IMR-90 (cell line): ENCODE results near the gene RNF43. TPM values are rescaled to one million over a fixed set of nuclear protein-coding genes. Genes with fewer than 3 reads are reported as not detected.

Source experiments
- ATAC-seq: fragments of 200-7000 bp; cut with Tn5 transposase; 2 replicates; pipeline ENCODE4 v1.9.1; 2020; ENCODE audit warnings: low read depth, mild to moderate bottlenecking, moderate library complexity
- BruUV-seq: library from RNA; stranded (reverse); fragments of 400-500 nt; replicated peaks from 2 replicates; lab custom pipeline; 2021; lab: Mats Ljungman, UMichigan
- CTCF ChIA-PET: fragments of 300-600 bp; formaldehyde crosslinking; extraction: SDS; loops from one replicate; lab custom pipeline; 2021; ENCODE audit warnings: antibody characterized with exemption; lab: Yijun Ruan, JAX
- POLR2A ChIA-PET: fragments of 300-600 bp; sonication (Branson Sonifier 250); formaldehyde crosslinking; loops from one replicate; lab custom pipeline; 2022; ENCODE audit warnings: antibody characterized with exemption; ENCODE audit not compliant: unreplicated experiment; lab: Charles Lee
- DNase-seq: peaks from one replicate; pipeline ENCODE4 v3.0.0; 2013
- H2AFZ ChIP-seq: replicated peaks from 2 replicates; pipeline ENCODE3; 2013; ENCODE audit warnings: low read length, mild to moderate bottlenecking; ENCODE audit not compliant: poor library complexity
- H2AK5ac ChIP-seq: 2 replicates; pipeline ENCODE4 v1.6.1; 2013; ENCODE audit warnings: low read depth, low read length, inconsistent platforms
- H2AK9ac ChIP-seq: replicated peaks from 2 replicates; pipeline ENCODE3; 2013; ENCODE audit warnings: mild to moderate bottlenecking, low read depth, low read length, moderate library complexity; ENCODE audit not compliant: poor library complexity
- H2BK120ac ChIP-seq: 2 replicates; pipeline ENCODE4 v1.6.1; 2013; ENCODE audit warnings: low read depth, low read length, inconsistent platforms
- H2BK15ac ChIP-seq: 3 replicates; pipeline ENCODE4 v1.6.1; 2013; ENCODE audit warnings: low read depth, low read length, inconsistent platforms
- H2BK20ac ChIP-seq: 2 replicates; pipeline ENCODE4 v1.6.1; 2013; ENCODE audit warnings: low read depth, mild to moderate bottlenecking, inconsistent platforms, low read length, moderate library complexity
- H2BK5ac ChIP-seq: 2 replicates; pipeline ENCODE4 v1.6.1; 2013; ENCODE audit warnings: mild to moderate bottlenecking, low read depth, low read length, inconsistent platforms; ENCODE audit not compliant: poor library complexity, severe bottlenecking
- H3K14ac ChIP-seq: replicated peaks from 2 replicates; pipeline ENCODE4 v1.6.1; 2013; ENCODE audit warnings: low read depth, low read length, inconsistent platforms
- H3K18ac ChIP-seq: 2 replicates; pipeline ENCODE4 v1.6.1; 2013; ENCODE audit warnings: low read depth, low read length, control low read depth
- H3K23ac ChIP-seq: 2 replicates; pipeline ENCODE4 v1.6.1; 2013; ENCODE audit warnings: low read depth, low read length, inconsistent platforms
- H3K27ac ChIP-seq: 2 replicates; pipeline ENCODE4 v1.5.1; 2013; ENCODE audit warnings: mild to moderate bottlenecking, control low read depth, low read length; ENCODE audit not compliant: insufficient read depth
- H3K27me3 ChIP-seq: 2 replicates; pipeline ENCODE4 v1.6.1; 2013; ENCODE audit warnings: low read length; ENCODE audit not compliant: control insufficient read depth, insufficient read depth
- H3K36me3 ChIP-seq: 2 replicates; pipeline ENCODE4 v1.6.1; 2013; ENCODE audit warnings: low read length, mixed read lengths; ENCODE audit not compliant: control insufficient read depth, insufficient read depth
- H3K4ac ChIP-seq: 2 replicates; pipeline ENCODE4 v1.6.1; 2013; ENCODE audit warnings: low read depth, low read length, inconsistent platforms
- H3K4me1 ChIP-seq: 2 replicates; pipeline ENCODE4 v1.6.1; 2013; ENCODE audit warnings: low read length, mixed read lengths; ENCODE audit not compliant: control insufficient read depth, insufficient read depth
- H3K4me2 ChIP-seq: 2 replicates; pipeline ENCODE4 v1.6.1; 2013; ENCODE audit warnings: low read depth, mild to moderate bottlenecking, control low read depth, low read length, moderate library complexity
- H3K4me3 ChIP-seq: 2 replicates; pipeline ENCODE4 v1.5.1; 2013; ENCODE audit warnings: low read depth, mild to moderate bottlenecking, control low read depth, low read length, moderate library complexity; ENCODE audit not compliant: insufficient read depth
- H3K56ac ChIP-seq: 2 replicates; pipeline ENCODE4 v1.6.1; 2013; ENCODE audit warnings: low read length, inconsistent platforms; ENCODE audit not compliant: insufficient read depth; ENCODE audit errors: extremely low read depth
- H3K79me1 ChIP-seq, 2 experiments: 2 replicates each; pipeline ENCODE4 v1.6.1; 2013; ENCODE audit warnings: low read length in 2 of 2, inconsistent platforms in 1 of 2, low read depth in 1 of 2
- H3K9ac ChIP-seq: 2 replicates; pipeline ENCODE4 v1.6.1; 2013; ENCODE audit warnings: low read depth, low read length, control low read depth
- H3K9me1 ChIP-seq: 2 replicates; pipeline ENCODE4 v1.6.1; 2013; ENCODE audit warnings: low read length, inconsistent platforms; ENCODE audit not compliant: insufficient read depth
- H3K9me3 ChIP-seq: 2 replicates; pipeline ENCODE4 v1.6.1; 2013; ENCODE audit warnings: low read length; ENCODE audit not compliant: control insufficient read depth, insufficient read depth
- H4K20me1 ChIP-seq: 2 replicates; pipeline ENCODE4 v1.6.1; 2013; ENCODE audit warnings: low read length, inconsistent platforms; ENCODE audit not compliant: insufficient read depth
- H4K5ac ChIP-seq: 2 replicates; pipeline ENCODE4 v1.6.1; 2013; ENCODE audit warnings: mild to moderate bottlenecking, low read depth, low read length, control low read depth
- H4K8ac ChIP-seq, 2 experiments: 2 replicates each; pipeline ENCODE4 v1.6.1; 2013; ENCODE audit warnings: low read depth in 2 of 2, low read length in 2 of 2, control low read depth in 1 of 2, inconsistent platforms in 1 of 2
- H4K91ac ChIP-seq: 2 replicates; pipeline ENCODE4 v1.6.1; 2013; ENCODE audit warnings: low read depth, low read length, inconsistent platforms; ENCODE audit not compliant: insufficient read depth
- CEBPB ChIP-seq: IDR thresholded peaks from 2 replicates; pipeline ENCODE4 v1.6.1; 2012; ENCODE audit warnings: low read depth, low read length, improper control_type of control experiment
- MXI1 ChIP-seq: IDR thresholded peaks from 2 replicates; pipeline ENCODE4 v1.6.1; 2012; ENCODE audit warnings: low read depth, mild to moderate bottlenecking, low read length, moderate library complexity, borderline replicate concordance
- NFE2L2 ChIP-seq: fragments of 150-350 bp; IDR thresholded peaks from 2 replicates; pipeline ENCODE4 v1.6.1; 2016; ENCODE audit warnings: low read depth, mild to moderate bottlenecking, low read length
- RFX5 ChIP-seq: IDR thresholded peaks from 2 replicates; pipeline ENCODE4 v1.8.0; 2012; ENCODE audit warnings: low read depth, mild to moderate bottlenecking, low read length, moderate library complexity
- WGBS, 2 experiments: methylation state at CpG; one replicate each; pipeline versions ENCODE4 v1.1.5 to v1.1.7; 2013; ENCODE audit warnings: missing lambda C conversion rate in 2 of 2; ENCODE audit not compliant: insufficient read length in 1 of 2; ENCODE audit errors: extremely low coverage in 2 of 2; 5-methylcytosine and 5-hydroxymethylcytosine counted together
- dilution Hi-C: fragments of 300-500 bp; cut with HindIII; formaldehyde crosslinking; loops from one replicate; pipeline ENCODE4 v1.14.3; 2018; ENCODE audit warnings: low sequenced_read_pairs; ENCODE audit not compliant: unreplicated experiment
- in situ Hi-C: fragments of 300-500 bp; cut with MboI; formaldehyde crosslinking; loops from 3 replicates; pipeline ENCODE4 v1.14.3; 2019; ENCODE audit warnings: low sequenced_read_pairs, inconsistent platforms, mixed read lengths
- intact Hi-C: fragments of 100-400 bp; cut with micrococcal nuclease; formaldehyde crosslinking; loops from 2 replicates; pipeline ENCODE4 v1.10.0; 2022
- polyA plus RNA-seq, 3 experiments: library from polyadenylated mRNA; depleted of rRNA; stranded (reverse); fragments of >200 nt; gene quantifications; 2 replicates each; pipeline ENCODE4 v1.2.3, GENCODE V29; 2012; ENCODE audit warnings: low replicate concordance in 1 of 3
- total RNA-seq: library from RNA; depleted of rRNA; stranded (reverse); fragments of >200 nt; gene quantifications from 2 replicates; pipeline ENCODE4 v1.2.3, GENCODE V29; 2012
- TF ChIP-seq, protein P1 (sequence below): fragments of 150-350 bp; IDR thresholded peaks from 2 replicates; pipeline ENCODE4 v1.6.1; 2017; ENCODE audit warnings: mild to moderate bottlenecking, antibody characterized with exemption, low read length, low read depth

The RNF43 gene
- total and polyA plus RNA-seq, 2 of the 4 experiments (the other 2 are of a cell fraction), result under 0.01 TPM; not detected in 1

DNA sequence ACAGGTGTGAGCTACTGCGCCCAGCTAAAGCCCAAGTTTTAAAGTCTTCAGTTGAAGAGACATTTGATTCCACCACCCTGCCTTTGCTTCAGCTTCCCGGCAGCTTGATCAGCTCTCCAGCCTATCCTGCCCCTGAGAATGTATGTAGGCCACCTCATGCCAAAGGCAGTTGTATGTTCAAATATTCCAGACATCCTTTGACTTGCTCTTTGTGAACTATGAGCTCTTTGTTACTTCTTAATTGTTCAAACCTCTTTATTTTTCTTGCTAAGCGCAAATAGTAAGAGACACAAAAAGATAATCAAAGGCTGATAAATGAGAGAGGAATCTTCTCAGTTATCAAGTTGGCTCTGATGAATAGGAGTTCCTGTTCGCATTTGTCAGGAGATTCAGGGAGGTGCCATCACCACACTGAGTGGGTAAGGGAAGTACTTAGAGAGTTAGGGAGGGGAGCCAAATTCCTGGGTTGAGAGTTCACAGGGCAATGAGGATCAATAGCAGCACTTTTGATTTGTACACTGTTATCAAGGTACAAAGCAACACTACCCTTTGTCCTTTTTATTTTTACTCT is 33.4 kb downstream of the RNF43 start:
- ChIA-PET POLR2A (no interaction called here), CTCF (no interaction called here)
- intact Hi-C loops (no loop called here), dilution Hi-C loops (no loop called here), in situ Hi-C loops (no loop called here)
- no peak for TF ChIP-seq RFX5
- no peak for TF ChIP-seq MXI1
- TF ChIP-seq, protein P1, sequence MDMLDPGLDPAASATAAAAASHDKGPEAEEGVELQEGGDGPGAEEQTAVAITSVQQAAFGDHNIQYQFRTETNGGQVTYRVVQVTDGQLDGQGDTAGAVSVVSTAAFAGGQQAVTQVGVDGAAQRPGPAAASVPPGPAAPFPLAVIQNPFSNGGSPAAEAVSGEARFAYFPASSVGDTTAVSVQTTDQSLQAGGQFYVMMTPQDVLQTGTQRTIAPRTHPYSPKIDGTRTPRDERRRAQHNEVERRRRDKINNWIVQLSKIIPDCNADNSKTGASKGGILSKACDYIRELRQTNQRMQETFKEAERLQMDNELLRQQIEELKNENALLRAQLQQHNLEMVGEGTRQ, result no peak
- no peak for TF ChIP-seq CEBPB
- TF ChIP-seq NFE2L2, result no peak
- no peak overlapping the region for H3K4ac ChIP-seq
- WGBS, 2 experiments, result 83% methylated on average over 1 of the region's 4 CpGs; no CpG with 5 or more reads in 1 of the 2 experiments
- H2AK5ac ChIP-seq, result no peak overlapping the region
- H3K23ac ChIP-seq, result no peak overlapping the region
- BruUV-seq, result no TSS peak
- no peak overlapping the region for H3K56ac ChIP-seq
- no peak overlapping the region for H3K4me3 ChIP-seq
- H2AK9ac ChIP-seq, result no peak overlapping the region
- H3K79me1 ChIP-seq, result no peaks in the 10 kb centered on the region
- ATAC-seq (no peak), DNase-seq (no peak)
- no peaks in the 10 kb centered on the region for H4K20me1 ChIP-seq
- peaks cover 18% of the 10 kb centered on the region for H3K27me3 ChIP-seq
- H3K9me3 ChIP-seq, result no peaks in the 10 kb centered on the region
- no peak overlapping the region for H2AFZ ChIP-seq
- H3K14ac ChIP-seq, result no peak overlapping the region
- no peak overlapping the region for H3K27ac ChIP-seq
- no peak overlapping the region for H2BK120ac ChIP-seq
- H2BK20ac ChIP-seq, result no peak overlapping the region
- no peak overlapping the region for H2BK5ac ChIP-seq
- no peak overlapping the region for H4K91ac ChIP-seq
- no peak overlapping the region for H4K5ac ChIP-seq
- H3K36me3 ChIP-seq, result no peaks in the 10 kb centered on the region
- H3K4me2 ChIP-seq, result no peak overlapping the region
- no peak overlapping the region for H3K18ac ChIP-seq
- no peaks in the 10 kb centered on the region for H3K4me1 ChIP-seq
- no peak overlapping the region for H3K9ac ChIP-seq
- H3K9me1 ChIP-seq, result no peaks in the 10 kb centered on the region
- H4K8ac ChIP-seq, result no peak overlapping the region
- no peak overlapping the region for H2BK15ac ChIP-seq
